MCF 10A (cell line): Measurements from ENCODE around the gene COL5A2. TPM values are rescaled to one million over a fixed set of nuclear protein-coding genes. Genes with fewer than 3 reads are reported as not detected.

Experiments used
- BruUV-seq: library from RNA; stranded (reverse); fragments of 400-500 nt; replicated peaks from 2 replicates; lab custom pipeline; 2021; lab: Mats Ljungman, UMichigan
- CTCF ChIA-PET: fragments of 300-600 bp; sonication (Branson Sonifier 250); formaldehyde crosslinking; extraction: SDS; loops from one replicate; lab custom pipeline; 2021; ENCODE audit warnings: antibody characterized with exemption, inconsistent platforms; lab: Yijun Ruan, JAX
- POLR2A ChIA-PET: fragments of 300-600, 350-650 bp; sonication (Branson Sonifier 250); formaldehyde crosslinking; extraction: SDS; loops from one replicate; lab custom pipeline; 2020; ENCODE audit warnings: antibody characterized with exemption, inconsistent platforms; lab: Yijun Ruan, JAX
- DNase-seq: peaks from one replicate; pipeline ENCODE4 v3.0.0-alpha.2; 2018; ENCODE audit not compliant: unreplicated experiment
- H3K27ac Mint-ChIP-seq: one replicate; pipeline ENCODE4 v1.8.0; 2022; ENCODE audit warnings: mild to moderate bottlenecking, low read depth, mixed read lengths; ENCODE audit not compliant: unreplicated experiment
- H3K27me3 Mint-ChIP-seq: one replicate; pipeline ENCODE4 v1.8.0; 2022; ENCODE audit warnings: mixed read lengths; ENCODE audit not compliant: insufficient read depth, unreplicated experiment
- H3K36me3 Mint-ChIP-seq: one replicate; pipeline ENCODE4 v1.8.0; 2022; ENCODE audit warnings: mild to moderate bottlenecking, moderate library complexity, mixed read lengths; ENCODE audit not compliant: insufficient read depth, unreplicated experiment
- H3K4me1 Mint-ChIP-seq: one replicate; pipeline ENCODE4 v1.8.0; 2022; ENCODE audit warnings: mixed read lengths; ENCODE audit not compliant: insufficient read depth, unreplicated experiment
- H3K4me3 Mint-ChIP-seq: one replicate; pipeline ENCODE4 v1.8.0; 2022; ENCODE audit warnings: mild to moderate bottlenecking, moderate library complexity, mixed read lengths; ENCODE audit not compliant: unreplicated experiment
- H3K9me3 Mint-ChIP-seq: one replicate; pipeline ENCODE4 v1.8.0; 2022; ENCODE audit warnings: mixed read lengths; ENCODE audit not compliant: unreplicated experiment
- CTCF ChIP-seq: fragments of 200-600 bp; IDR thresholded peaks from one replicate; pipeline ENCODE4 v1.8.0; 2022; ENCODE audit warnings: antibody characterized with exemption, mild to moderate bottlenecking; ENCODE audit not compliant: unreplicated experiment
- intact Hi-C: fragments of 100-400 bp; cut with micrococcal nuclease; formaldehyde crosslinking; loops from 2 replicates; pipeline ENCODE4 v1.14.1; 2022
- total RNA-seq: library from RNA; stranded (reverse); gene quantifications from 2 replicates; pipeline ENCODE4 v1.2.3, GENCODE V29; 2022

The COL5A2 gene
- total RNA-seq, 1 experiment from 2014 or later, result 7.4 TPM

DNA sequence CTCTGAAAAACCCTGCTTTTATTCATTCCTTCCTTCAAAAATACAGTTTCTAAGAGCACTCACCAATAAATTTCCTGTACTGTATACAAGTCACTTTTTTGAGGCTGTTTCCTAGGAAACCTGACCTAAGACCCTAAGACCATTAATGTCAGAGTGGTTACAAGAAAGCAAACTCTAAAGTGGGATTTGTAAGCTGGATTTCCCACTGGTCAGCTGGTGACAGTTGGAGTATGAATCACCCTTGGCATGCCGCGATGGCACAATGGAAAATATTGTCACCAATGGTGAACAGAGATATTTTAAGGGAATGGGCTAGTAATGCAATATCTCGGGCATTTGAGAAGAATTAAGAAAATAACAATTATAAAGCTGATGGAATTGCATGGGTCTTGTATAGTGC, 103.4 kb downstream of the COL5A2 start:
- no peak overlapping the region for H3K4me3 Mint-ChIP-seq
- CTCF ChIA-PET, result interaction anchor here (0.6 kb wide), 1 partner anchor 20 kb away, joined by 3 read pairs; no protein-coding TSS in a partner anchor
- POLR2A ChIA-PET, result interaction anchor here (0.9 kb wide), 1 partner anchor 9 kb away, joined by 4 read pairs; no protein-coding TSS in a partner anchor
- H3K9me3 Mint-ChIP-seq, result no peaks in the 10 kb centered on the region
- TF ChIP-seq CTCF, result no peak
- no peak for DNase-seq
- H3K36me3 Mint-ChIP-seq, result no peaks in the 10 kb centered on the region
- no peak overlapping the region for H3K27ac Mint-ChIP-seq
- no peaks in the 10 kb centered on the region for H3K27me3 Mint-ChIP-seq
- intact Hi-C loops, result no loop called here
- no TSS peak for BruUV-seq
- H3K4me1 Mint-ChIP-seq, result no peaks in the 10 kb centered on the region

- H3K4me1 Mint-ChIP-seq, result no peaks in the 10 kb centered on the region
- intact Hi-C loops, result no loop called here
- BruUV-seq, result no TSS peak
- ChIA-PET CTCF (interaction anchor here (0.6 kb wide), 1 partner anchor 19 kb away, joined by 3 read pairs; no protein-coding TSS in a partner anchor), POLR2A (interaction anchor here (0.6 kb wide), 1 partner anchor 70 kb away, joined by 3 read pairs; no protein-coding TSS in a partner anchor)
- no peak for TF ChIP-seq CTCF
- H3K27ac Mint-ChIP-seq, result no peak overlapping the region
- DNase-seq, result no peak
- no peaks in the 10 kb centered on the region for H3K36me3 Mint-ChIP-seq
- no peak overlapping the region for H3K4me3 Mint-ChIP-seq
- H3K9me3 Mint-ChIP-seq, result no peaks in the 10 kb centered on the region
- H3K27me3 Mint-ChIP-seq, result no peaks in the 10 kb centered on the region
These were observed 105.1 kb downstream of the COL5A2 start for GRCh38 chr2:189074506-189074905.

DNA sequence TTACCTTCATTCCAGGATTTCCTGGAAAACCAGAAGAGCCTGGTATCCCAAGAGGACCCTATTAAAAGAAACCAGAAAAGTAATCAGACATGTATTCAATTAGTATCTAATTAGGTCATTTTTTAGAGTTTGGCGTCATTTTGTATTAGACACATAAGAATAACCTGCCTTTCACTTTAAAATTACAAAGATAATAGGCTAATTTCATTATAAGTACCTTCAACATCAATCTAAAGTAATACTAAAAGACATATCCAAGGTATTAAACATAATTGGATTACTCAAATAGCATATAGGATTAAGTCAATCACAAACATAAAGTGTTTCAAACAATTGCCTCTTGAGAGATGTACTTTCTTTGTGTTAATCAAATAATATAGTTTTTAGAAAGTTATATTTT, 107.5 kb downstream of the COL5A2 start:
- intact Hi-C loops, result no loop called here
- no peak for TF ChIP-seq CTCF
- Mint-ChIP-seq H3K36me3 (no peaks in the 10 kb centered on the region), H3K4me3 (no peak overlapping the region), H3K27ac (no peak overlapping the region), H3K27me3 (no peaks in the 10 kb centered on the region), H3K4me1 (no peaks in the 10 kb centered on the region), H3K9me3 (no peaks in the 10 kb centered on the region)
- ChIA-PET POLR2A (no interaction called here), CTCF (interaction anchor here (2.1 kb wide), 1 partner anchor 22 kb away, joined by 11 read pairs; no protein-coding TSS in a partner anchor)
- DNase-seq, result no peak
- no TSS peak for BruUV-seq

GRCh38 chr2:189069855-189070619, 109.5 kb downstream of the COL5A2 start:
- CTCF ChIA-PET, result no interaction called here
- POLR2A ChIA-PET, result no interaction called here
- BruUV-seq, result no TSS peak
- Mint-ChIP-seq H3K9me3 (no peaks in the 10 kb centered on the region), H3K27me3 (no peaks in the 10 kb centered on the region), H3K36me3 (peaks cover 4% of the 10 kb centered on the region), H3K4me1 (no peaks in the 10 kb centered on the region), H3K4me3 (no peak overlapping the region), H3K27ac (no peak overlapping the region)
- DNase-seq, result no peak
- no peak for TF ChIP-seq CTCF
- intact Hi-C loops, result no loop called here
